ENCODE measurements around the gene ACKR2.

The ACKR2 gene

GRCh38 chr3:42853056-42853455 lies 43.8 kb downstream of the ACKR2 start:
- H3K9ac ChIP-seq (ENCODE audit: low read length) = no peak overlapping the region
- no peaks in the 10 kb centered on the region for H3K36me3 ChIP-seq (replicated peaks; ENCODE audit: low read depth, low read length)
- no peak overlapping the region for H2AFZ ChIP-seq (ENCODE audit: low read depth, low read length)
- TF ChIP-seq CTCF (IDR thresholded peaks at IDR 0.05; ENCODE audit: low read depth, low read length) (no peak), EZH2phosphoT487 (IDR thresholded peaks at IDR 0.05; ENCODE audit: low read depth) (no peak)
- H3K27me3 ChIP-seq (ENCODE audit: low read depth, low read length) = peaks cover 10% of the 10 kb centered on the region
- no peak overlapping the region for H3K4me3 ChIP-seq (ENCODE audit: low read length)
- H3K4me2 ChIP-seq (ENCODE audit: low read length) = no peak overlapping the region
- no peaks in the 10 kb centered on the region for H3K9me3 ChIP-seq (ENCODE audit: insufficient read depth, low read length)
- no peaks in the 10 kb centered on the region for H4K20me1 ChIP-seq (ENCODE audit: insufficient read depth, low read length)
- H3K27ac ChIP-seq (ENCODE audit: low read length) = no peak overlapping the region
- peaks cover 11% of the 10 kb centered on the region for H3K4me1 ChIP-seq (ENCODE audit: low read length)
- H3K79me2 ChIP-seq (ENCODE audit: low read length) = no peaks in the 10 kb centered on the region

- Histone ChIP-seq H3K4me2 (ENCODE audit: low read length) (no peak overlapping the region), H2AFZ (ENCODE audit: low read depth, low read length) (no peak overlapping the region), H3K4me3 (ENCODE audit: low read length) (no peak overlapping the region), H3K27me3 (ENCODE audit: low read depth, low read length) (peaks cover 10% of the 10 kb centered on the region), H3K27ac (ENCODE audit: low read length) (no peak overlapping the region), H3K36me3 (replicated peaks; ENCODE audit: low read depth, low read length) (no peaks in the 10 kb centered on the region), H3K9ac (ENCODE audit: low read length) (no peak overlapping the region), H3K4me1 (ENCODE audit: low read length) (peaks cover 11% of the 10 kb centered on the region), H3K79me2 (ENCODE audit: low read length) (no peaks in the 10 kb centered on the region), H3K9me3 (ENCODE audit: insufficient read depth, low read length) (no peaks in the 10 kb centered on the region), H4K20me1 (ENCODE audit: insufficient read depth, low read length) (no peaks in the 10 kb centered on the region)
- no peak for TF ChIP-seq EZH2phosphoT487 (IDR thresholded peaks at IDR 0.05; ENCODE audit: low read depth)
- no peak for TF ChIP-seq CTCF (IDR thresholded peaks at IDR 0.05; ENCODE audit: low read depth, low read length)
These were observed 44.6 kb downstream of the ACKR2 start for GRCh38 chr3:42853739-42854302.

- Histone ChIP-seq H3K4me3 (ENCODE audit: low read length) (no peak overlapping the region), H3K9me3 (ENCODE audit: insufficient read depth, low read length) (no peaks in the 10 kb centered on the region), H3K79me2 (ENCODE audit: low read length) (no peaks in the 10 kb centered on the region), H3K4me1 (ENCODE audit: low read length) (peaks cover 11% of the 10 kb centered on the region), H3K36me3 (replicated peaks; ENCODE audit: low read depth, low read length) (no peaks in the 10 kb centered on the region), H2AFZ (ENCODE audit: low read depth, low read length) (no peak overlapping the region), H4K20me1 (ENCODE audit: insufficient read depth, low read length) (no peaks in the 10 kb centered on the region), H3K9ac (ENCODE audit: low read length) (no peak overlapping the region), H3K27ac (ENCODE audit: low read length) (no peak overlapping the region), H3K27me3 (ENCODE audit: low read depth, low read length) (peaks cover 10% of the 10 kb centered on the region), H3K4me2 (ENCODE audit: low read length) (no peak overlapping the region)
- TF ChIP-seq EZH2phosphoT487 (IDR thresholded peaks at IDR 0.05; ENCODE audit: low read depth) = no peak
- TF ChIP-seq CTCF (IDR thresholded peaks at IDR 0.05; ENCODE audit: low read depth, low read length) = no peak
These were observed 45.9 kb downstream of the ACKR2 start for GRCh38 chr3:42855219-42855546.

GRCh38 chr3:42855547-42856380 lies 46.5 kb downstream of the ACKR2 start:
- Histone ChIP-seq H3K36me3 (replicated peaks; ENCODE audit: low read depth, low read length) (no peaks in the 10 kb centered on the region), H3K27ac (ENCODE audit: low read length) (no peak overlapping the region), H3K9ac (ENCODE audit: low read length) (no peak overlapping the region), H3K79me2 (ENCODE audit: low read length) (no peaks in the 10 kb centered on the region), H2AFZ (ENCODE audit: low read depth, low read length) (no peak overlapping the region), H3K4me3 (ENCODE audit: low read length) (no peak overlapping the region), H4K20me1 (ENCODE audit: insufficient read depth, low read length) (no peaks in the 10 kb centered on the region), H3K27me3 (ENCODE audit: low read depth, low read length) (peaks cover 9% of the 10 kb centered on the region), H3K9me3 (ENCODE audit: insufficient read depth, low read length) (no peaks in the 10 kb centered on the region), H3K4me1 (ENCODE audit: low read length) (peaks cover 11% of the 10 kb centered on the region), H3K4me2 (ENCODE audit: low read length) (0 out of 2 replicates have a peak overlapping the region, but pooled peaks have one; percentile 6)
- TF ChIP-seq CTCF (IDR thresholded peaks at IDR 0.05; ENCODE audit: low read depth, low read length) (no peak), EZH2phosphoT487 (IDR thresholded peaks at IDR 0.05; ENCODE audit: low read depth) (no peak)
